H9 (cell line): Measurements from ENCODE around the gene CENPQ. TPM values are rescaled to one million over a fixed set of nuclear protein-coding genes. Genes with fewer than 3 reads are reported as not detected.

Source experiments
- DNase-seq: peaks from one replicate; pipeline ENCODE4 v3.0.0-alpha.2; 2017
- H2AFZ ChIP-seq: one replicate; pipeline ENCODE4 v1.6.1; 2013; ENCODE audit warnings: mild to moderate bottlenecking, low read length, control low read depth, moderate library complexity
- H2AK5ac ChIP-seq: 2 replicates; pipeline ENCODE4 v1.6.1; 2013; ENCODE audit warnings: low read length, control low read depth, mixed read lengths; ENCODE audit not compliant: insufficient read length
- H2BK120ac ChIP-seq: one replicate; pipeline ENCODE4 v1.6.1; 2013; ENCODE audit warnings: low read depth, mild to moderate bottlenecking, low read length, control low read depth, inconsistent platforms; ENCODE audit not compliant: poor library complexity, severe bottlenecking
- H2BK12ac ChIP-seq: 2 replicates; pipeline ENCODE4 v1.6.1; 2013; ENCODE audit warnings: low read length, control low read depth, mixed read lengths, low read depth; ENCODE audit not compliant: insufficient read length
- H2BK15ac ChIP-seq: 2 replicates; pipeline ENCODE4 v1.6.1; 2013; ENCODE audit warnings: low read depth, low read length, control low read depth
- H2BK20ac ChIP-seq: one replicate; pipeline ENCODE4 v1.6.1; 2013; ENCODE audit warnings: low read depth, mild to moderate bottlenecking, low read length, control low read depth, inconsistent platforms; ENCODE audit not compliant: poor library complexity, severe bottlenecking
- H2BK5ac ChIP-seq: 2 replicates; pipeline ENCODE4 v1.6.1; 2013; ENCODE audit warnings: low read length, control low read depth, mixed read lengths; ENCODE audit not compliant: insufficient read length
- H3K14ac ChIP-seq: 2 replicates; pipeline ENCODE4 v1.6.1; 2013; ENCODE audit warnings: low read length, control low read depth; ENCODE audit not compliant: insufficient read depth
- H3K18ac ChIP-seq: 2 replicates; pipeline ENCODE4 v1.6.1; 2013; ENCODE audit warnings: low read depth, mild to moderate bottlenecking, mixed read lengths, low read length, control low read depth; ENCODE audit not compliant: insufficient read length
- H3K23ac ChIP-seq: 2 replicates; pipeline ENCODE4 v1.6.1; 2013; ENCODE audit warnings: low read length, control low read depth, mixed read lengths, low read depth; ENCODE audit not compliant: insufficient read length
- H3K23me2 ChIP-seq: 2 replicates; pipeline ENCODE4 v1.6.1; 2013; ENCODE audit warnings: low read depth, mild to moderate bottlenecking, mixed read lengths, low read length, control low read depth; ENCODE audit not compliant: insufficient read length, poor library complexity, severe bottlenecking
- H3K27ac ChIP-seq: 2 replicates; pipeline ENCODE4 v1.5.1; 2013; ENCODE audit warnings: low read length, control low read depth, mixed read lengths, low read depth; ENCODE audit not compliant: insufficient read length
- H3K27me3 ChIP-seq: 2 replicates; pipeline ENCODE4 v1.6.1; 2013; ENCODE audit warnings: low read length, control low read depth, inconsistent platforms; ENCODE audit not compliant: insufficient read depth
- H3K4ac ChIP-seq: 2 replicates; pipeline ENCODE4 v1.6.1; 2013; ENCODE audit warnings: low read depth, mild to moderate bottlenecking, control low read depth, inconsistent platforms, low read length, moderate library complexity
- H3K4me1 ChIP-seq: 2 replicates; pipeline ENCODE4 v1.6.1; 2013; ENCODE audit warnings: low read length, control low read depth, inconsistent platforms; ENCODE audit not compliant: insufficient read depth
- H3K4me2 ChIP-seq: 2 replicates; pipeline ENCODE4 v1.6.1; 2013; ENCODE audit warnings: low read length, control low read depth, mixed read lengths; ENCODE audit not compliant: insufficient read length, insufficient read depth
- H3K56ac ChIP-seq: 2 replicates; pipeline ENCODE4 v1.6.1; 2013; ENCODE audit warnings: low read depth, mild to moderate bottlenecking, mixed read lengths, low read length, control low read depth; ENCODE audit not compliant: insufficient read length
- H3K79me1 ChIP-seq: 2 replicates; pipeline ENCODE4 v1.6.1; 2013; ENCODE audit warnings: low read depth, mild to moderate bottlenecking, moderate library complexity, low read length, control low read depth, inconsistent platforms; ENCODE audit not compliant: insufficient read depth, poor library complexity, severe bottlenecking
- H3K79me2 ChIP-seq: 2 replicates; pipeline ENCODE4 v1.6.1; 2013; ENCODE audit warnings: low read length, control low read depth, inconsistent platforms; ENCODE audit not compliant: insufficient read depth
- H3K9ac ChIP-seq: 2 replicates; pipeline ENCODE4 v1.6.1; 2013; ENCODE audit warnings: low read length, control low read depth, mixed read lengths; ENCODE audit not compliant: insufficient read length; ENCODE audit errors: extremely low read depth
- H3K9me3 ChIP-seq: one replicate; pipeline ENCODE4 v1.6.1; 2013; ENCODE audit warnings: low read depth, low read length, inconsistent platforms; ENCODE audit not compliant: control insufficient read depth
- H3T11ph ChIP-seq: one replicate; pipeline ENCODE4 v1.6.1; 2013; ENCODE audit warnings: mild to moderate bottlenecking, low read length, control low read depth, inconsistent platforms
- H4K20me1 ChIP-seq: one replicate; pipeline ENCODE4 v1.6.1; 2013; ENCODE audit not compliant: control insufficient read depth, insufficient read length, insufficient read depth
- H4K5ac ChIP-seq: 2 replicates; pipeline ENCODE4 v1.6.1; 2013; ENCODE audit warnings: low read depth, mild to moderate bottlenecking, mixed read lengths, low read length, control low read depth; ENCODE audit not compliant: insufficient read length
- H4K8ac ChIP-seq: replicated peaks from 2 replicates; pipeline ENCODE4 v1.6.1; 2013; ENCODE audit warnings: low read length, control low read depth, mixed read lengths, low read depth; ENCODE audit not compliant: insufficient read length
- H4K91ac ChIP-seq: 2 replicates; pipeline ENCODE4 v1.6.1; 2013; ENCODE audit warnings: low read depth, mild to moderate bottlenecking, moderate library complexity, mixed read lengths, low read length, control low read depth; ENCODE audit not compliant: insufficient read length
- H3K27ac Mint-ChIP-seq, 3 experiments: 2 replicates in 2 of 3; 3 replicates in 1 of 3; pipeline ENCODE4 v1.8.0; 2020 to 2021; ENCODE audit warnings: mixed read lengths in 3 of 3, mild to moderate bottlenecking in 1 of 3, moderate library complexity in 1 of 3
- H3K27me3 Mint-ChIP-seq: 2 replicates; pipeline ENCODE4 v1.8.0; 2021; ENCODE audit warnings: low read depth, mild to moderate bottlenecking, moderate library complexity, mixed read lengths
- H3K36me3 Mint-ChIP-seq, 3 experiments: 2 replicates in 2 of 3; 3 replicates in 1 of 3; pipeline ENCODE4 v1.8.0; 2020 to 2021; ENCODE audit warnings: low read depth in 3 of 3, mixed read lengths in 3 of 3; ENCODE audit not compliant: insufficient read depth in 1 of 3
- H3K4me1 Mint-ChIP-seq, 2 experiments: 2 replicates each; pipeline ENCODE4 v1.8.0; 2020; ENCODE audit warnings: mixed read lengths in 2 of 2
- H3K4me3 Mint-ChIP-seq, 2 experiments: 2 replicates in 1 of 2; 3 replicates in 1 of 2; pipeline ENCODE4 v1.8.0; 2020 to 2021; ENCODE audit warnings: mild to moderate bottlenecking in 2 of 2, mixed read lengths in 2 of 2, moderate library complexity in 1 of 2
- H3K9me3 Mint-ChIP-seq, 2 experiments: 2 replicates in 1 of 2; 3 replicates in 1 of 2; pipeline ENCODE4 v1.8.0; 2020; ENCODE audit warnings: mild to moderate bottlenecking in 2 of 2, mixed read lengths in 2 of 2, moderate library complexity in 1 of 2
- CTCF ChIP-seq: fragments of 200-600 bp; sonication (generic); conservative IDR thresholded peaks from 3 replicates; pipeline ENCODE4 v1.8.0; 2021; ENCODE audit warnings: antibody characterized with exemption, mild to moderate bottlenecking
- WGBS: extraction: QIAGEN DNeasy Blood & Tissue Kit; methylation state at CpG from one replicate; pipeline ENCODE4 v1.1.7; 2013; ENCODE audit warnings: missing lambda C conversion rate, low lambda C conversion rate, mixed read lengths; ENCODE audit not compliant: insufficient read length; ENCODE audit errors: extremely low coverage; 5-methylcytosine and 5-hydroxymethylcytosine counted together
- total RNA-seq: library from RNA; stranded (reverse); gene quantifications from 2 replicates; pipeline ENCODE4 v1.2.1, GENCODE V29; 2021

The CENPQ gene
- total RNA-seq, 1 experiment from 2014 or later: 15.5 TPM

DNA sequence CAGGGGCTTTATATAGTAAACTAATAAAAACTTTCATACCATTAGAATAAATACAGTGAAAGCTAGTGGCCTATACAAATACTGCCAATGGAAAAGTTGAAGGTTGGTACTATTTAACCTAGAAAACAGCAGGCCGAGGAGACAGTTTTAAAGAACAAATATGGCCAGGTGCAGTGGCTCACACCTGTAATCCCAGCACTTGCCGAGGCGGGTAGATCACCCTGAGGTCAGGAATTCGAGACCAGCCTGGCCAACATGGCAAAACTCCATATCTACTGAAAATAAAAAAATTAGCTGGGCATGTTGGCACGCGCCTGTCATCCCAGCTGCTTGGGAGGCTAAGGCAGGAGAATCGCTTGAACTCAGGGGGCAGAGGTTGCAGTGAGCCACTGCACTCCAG lies 61.4 kb downstream of the CENPQ start:
- Mint-ChIP-seq H3K36me3 (no peaks in the 10 kb centered on the region; a peak in 1 of 7 replicates), H3K27ac (no peak overlapping the region; a peak in 1 of 7 replicates), H3K9me3 (no peaks in the 10 kb centered on the region), H3K4me3 (no peak overlapping the region), H3K27me3 (no peaks in the 10 kb centered on the region), H3K4me1 (peaks cover 8 to 9% of the 10 kb centered on the region in 2 experiments)
- no peak overlapping the region for H3K23ac ChIP-seq
- H2AFZ ChIP-seq: no peak overlapping the region
- H3K56ac ChIP-seq: no peak overlapping the region
- TF ChIP-seq CTCF: no peak
- no peak for DNase-seq
- no peak overlapping the region for H3K18ac ChIP-seq
- H3K4ac ChIP-seq: no peak overlapping the region
- no peak overlapping the region for H2BK20ac ChIP-seq
- H2AK5ac ChIP-seq: no peak overlapping the region
- no peak overlapping the region for H3T11ph ChIP-seq
- no peaks in the 10 kb centered on the region for H3K9me3 ChIP-seq
- H4K20me1 ChIP-seq: no peaks in the 10 kb centered on the region
- peaks cover 7% of the 10 kb centered on the region; the same call in 1 of the 2 replicates for H3K4me1 ChIP-seq
- no peak overlapping the region for H3K27ac ChIP-seq
- no peak overlapping the region for H2BK12ac ChIP-seq
- H4K91ac ChIP-seq: no peak overlapping the region
- no CpG with 5 or more reads among the region's 7 CpGs for WGBS
- H2BK5ac ChIP-seq: no peak overlapping the region
- H3K27me3 ChIP-seq: no peaks in the 10 kb centered on the region
- no peak overlapping the region for H4K5ac ChIP-seq
- no peak overlapping the region for H2BK120ac ChIP-seq
- H3K14ac ChIP-seq: no peak overlapping the region
- no peaks in the 10 kb centered on the region for H3K79me1 ChIP-seq
- no peak overlapping the region for H4K8ac ChIP-seq
- no peaks in the 10 kb centered on the region for H3K79me2 ChIP-seq
- no peak overlapping the region for H3K9ac ChIP-seq
- no peaks in the 10 kb centered on the region for H3K23me2 ChIP-seq
- H2BK15ac ChIP-seq: no peak overlapping the region
- H3K4me2 ChIP-seq: no peak overlapping the region
